22Rv1 (cell line): ENCODE measurements around the gene TTC38.

ENCODE experiments used
- H3K27ac ChIP-seq: fragments of 450-650 bp; 2 replicates; pipeline ENCODE4 v1.5.1; 2017
- CTCF ChIP-seq: fragments of 450-650 bp; IDR thresholded peaks from 2 replicates; pipeline ENCODE4 v1.5.1; 2017; ENCODE audit warnings: mild to moderate bottlenecking
- ZFX ChIP-seq: fragments of 450-650 bp; IDR thresholded peaks from 2 replicates; pipeline ENCODE4 v1.6.1; 2017; ENCODE audit warnings: antibody characterized with exemption, borderline replicate concordance

Gene TTC38

GRCh38 chr22:46335201-46336118, 67.7 kb downstream of the TTC38 start, which contains the start of gene TRMU:
Gene TRMU (plus strand): TSS chr22:46335714. CDS start chr22:46335765, 51 bp downstream.
- TF ChIP-seq ZFX (no peak), CTCF (no peak)
- H3K27ac ChIP-seq, result peak within 1 kb of the TSS; percentile 74

DNA sequence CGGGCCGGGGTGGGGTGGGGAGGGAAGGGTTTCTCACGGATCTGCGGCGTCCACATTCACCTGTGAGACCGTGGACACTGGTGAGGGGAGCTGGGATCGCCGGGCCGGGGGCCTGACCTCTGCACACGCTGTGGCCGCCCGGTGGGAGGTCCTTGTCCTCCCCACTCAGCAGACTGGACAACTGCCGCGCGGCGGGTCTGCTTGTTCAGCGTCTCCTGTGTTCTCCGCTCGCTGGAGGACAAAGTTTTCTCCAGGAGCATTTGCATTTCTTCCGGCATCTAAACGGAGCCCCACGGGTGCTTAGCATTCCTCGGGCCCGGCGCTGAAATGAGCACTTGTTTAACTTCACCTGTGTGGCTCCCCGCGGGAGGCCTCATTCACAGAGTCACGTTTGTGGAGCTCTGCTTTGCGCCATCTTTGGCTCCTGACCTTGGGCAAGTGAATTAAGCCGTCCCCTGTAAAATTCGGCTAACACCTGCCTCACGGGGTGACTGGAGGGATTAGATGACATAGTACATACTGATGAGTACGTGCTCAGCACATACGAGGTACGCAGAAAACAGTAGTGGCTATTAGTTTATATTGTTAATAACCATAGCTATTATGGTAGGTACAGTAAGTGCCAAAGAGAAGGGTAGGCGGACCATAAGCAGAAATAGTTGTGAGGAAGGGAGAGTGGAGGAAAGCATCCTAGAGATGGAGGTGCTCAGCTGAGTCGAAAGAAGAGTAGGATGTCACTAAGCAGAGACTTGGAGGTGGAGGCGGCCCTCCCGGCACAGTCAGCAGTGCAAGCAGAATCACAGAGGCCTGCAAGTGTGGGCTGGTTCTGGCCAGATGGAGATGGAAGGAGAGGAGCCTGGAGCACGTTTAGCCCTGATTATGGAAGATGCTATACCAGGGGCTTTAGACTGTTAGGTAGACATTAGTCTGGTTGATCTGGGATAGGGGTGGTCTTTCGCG, 68.6 kb downstream of the TTC38 start:
- H3K27ac ChIP-seq, result peak overlapping the region; percentile 74
- TF ChIP-seq ZFX (no peak), CTCF (no peak)

DNA sequence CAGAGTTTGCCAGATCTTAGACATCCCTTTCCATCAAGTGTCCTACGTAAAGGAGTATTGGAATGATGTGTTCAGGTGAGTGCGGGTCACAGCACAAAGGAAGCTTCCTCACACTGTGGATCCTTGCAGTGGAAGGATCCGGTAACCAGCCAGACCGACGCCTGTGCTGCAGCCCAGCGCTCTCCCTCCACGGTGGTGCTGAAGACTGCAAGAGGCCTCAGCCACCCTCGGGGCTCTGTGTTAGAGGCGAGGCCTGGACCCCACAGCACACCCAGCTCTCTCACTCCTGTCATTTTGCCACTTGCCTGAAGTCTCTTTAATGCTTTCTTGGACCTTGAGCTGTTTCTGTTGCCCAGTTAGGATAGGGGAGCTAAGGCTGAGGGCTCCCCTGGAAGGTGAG, 70.1 kb downstream of the TTC38 start:
- H3K27ac ChIP-seq, result no peak overlapping the region
- TF ChIP-seq ZFX (no peak), CTCF (no peak)

DNA sequence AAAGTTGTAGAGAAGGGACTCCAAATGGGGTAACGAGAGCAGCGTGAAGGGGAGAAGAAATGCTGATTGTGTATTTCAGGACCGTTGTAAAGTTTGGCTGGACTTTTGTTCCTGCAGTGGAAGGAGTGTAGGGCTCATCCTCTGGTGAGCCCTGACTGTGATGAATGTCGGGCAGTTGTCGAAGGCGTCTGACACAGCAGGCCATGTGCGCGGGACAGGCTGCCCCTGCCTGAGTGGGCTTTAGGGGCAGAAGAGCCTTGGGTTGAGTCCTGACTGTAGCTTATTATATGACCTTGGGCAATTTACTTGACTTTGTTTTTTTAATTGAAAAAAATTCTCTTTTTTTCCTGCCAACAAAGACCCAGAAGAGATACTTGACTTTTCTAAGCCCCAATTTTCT, 70.8 kb downstream of the TTC38 start:
- no peak for TF ChIP-seq ZFX
- no peak for TF ChIP-seq CTCF

DNA sequence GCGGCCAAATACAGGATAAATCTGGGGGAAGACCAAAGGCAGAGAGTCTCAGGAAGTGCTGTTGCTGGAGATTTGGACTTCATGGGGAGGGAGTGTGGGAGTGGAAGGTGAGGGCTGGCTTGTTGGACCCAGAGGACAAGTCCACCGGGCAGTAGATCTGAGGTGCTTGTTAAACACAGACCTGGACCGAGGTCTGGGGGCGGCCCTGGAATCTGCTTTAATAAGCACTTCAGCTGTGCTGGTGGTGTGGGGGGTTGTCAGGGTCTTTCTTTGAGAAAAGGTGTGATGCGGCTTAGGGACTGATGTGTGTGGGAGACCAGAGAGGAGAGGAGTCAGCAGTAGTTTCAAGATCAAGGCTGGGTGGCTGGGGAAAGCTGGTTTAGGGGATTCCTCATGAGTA, 72.1 kb downstream of the TTC38 start:
- TF ChIP-seq CTCF, result no peak
- no peak for TF ChIP-seq ZFX
- no peak overlapping the region for H3K27ac ChIP-seq

More for the DNA sequence above, 70.8 kb downstream of the TTC38 start:
- no peak overlapping the region for H3K27ac ChIP-seq

- TF ChIP-seq ZFX, result no peak
- no peak for TF ChIP-seq CTCF
- H3K27ac ChIP-seq, result no peak overlapping the region
Measured at GRCh38 chr22:46340676-46341075, 72.9 kb downstream of the TTC38 start.
